ENCODE measurements around the gene WDTC1. TPM values are rescaled to one million over a fixed set of nuclear protein-coding genes. Genes with fewer than 3 reads are reported as not detected.

The WDTC1 gene
- total and polyA plus RNA-seq, 2 of the 8 experiments (the other 6 are each of a cell fraction or from before 2014, with no cell fraction given): 7.5 to 18.7 TPM

- H3K4me3 ChIP-seq (ENCODE audit: extremely low read depth in 1 of 4, insufficient read depth in 2 of 4, low read depth in 3 of 4, low read length in 4 of 4): no peak overlapping the region
- no peak overlapping the region for H3K14ac ChIP-seq (ENCODE audit: insufficient read length)
- no peak overlapping the region for H2BK20ac ChIP-seq (ENCODE audit: low read length)
- H3K4ac ChIP-seq (replicated peaks; ENCODE audit: insufficient read length, low read depth, low read length): no peak overlapping the region
- no peak overlapping the region for H3K23ac ChIP-seq (ENCODE audit: insufficient read length)
- H4K91ac ChIP-seq (replicated peaks; ENCODE audit: insufficient read length, low read length): no peak overlapping the region
- H2BK120ac ChIP-seq (replicated peaks; ENCODE audit: low read depth, low read length): no peak overlapping the region
- no peaks in the 10 kb centered on the region for H3K23me2 ChIP-seq (ENCODE audit: low read depth, low read length)
- H3K18ac ChIP-seq (ENCODE audit: extremely low read depth, low read length): no peak overlapping the region
- no peaks in the 10 kb centered on the region for H3K79me1 ChIP-seq (ENCODE audit: low read depth, low read length)
- H3K27me3 ChIP-seq (replicated peaks in 1 of 4; ENCODE audit: control insufficient read depth in 3 of 4, extremely low read depth in 1 of 4, insufficient read depth in 3 of 4, low read length in 3 of 4): no peaks in the 10 kb centered on the region
- WGBS, 2 experiments (ENCODE audit: extremely low coverage in 1 of 2, insufficient coverage in 1 of 2, insufficient read length in 1 of 2, insufficient replicate concordance in 2 of 2, low coverage in 1 of 2, low lambda C conversion rate in 2 of 2, missing lambda C conversion rate in 1 of 2): 93% methylated on average over 1 of the region's 2 CpGs; no CpG with 5 or more reads in 1 of the 2 experiments
- H3K79me2 ChIP-seq (ENCODE audit: control insufficient read depth in 1 of 2, insufficient read depth in 2 of 2, low read length in 2 of 2): no peaks in the 10 kb centered on the region
- ChIA-PET POLR2A (ENCODE audit: partially characterized antibody) (interaction anchor here (1.3 kb wide), 2 partner anchors 9 to 131 kb away, joined by 3 to 4 read pairs; no protein-coding TSS in a partner anchor), CTCF (ENCODE audit: partially characterized antibody) (interaction anchor here (0.7 to 9.2 kb wide), 26 partner anchors 8 to 404 kb away, joined by 3 to 132 read pairs (median 4); no protein-coding TSS in a partner anchor)
- H3K56ac ChIP-seq (replicated peaks; ENCODE audit: insufficient read length, low read depth, low read length): no peak overlapping the region
- H2BK12ac ChIP-seq (ENCODE audit: low read depth, low read length): no peak overlapping the region
- no peak overlapping the region for H4K8ac ChIP-seq (ENCODE audit: extremely low read depth, insufficient read depth, low read length)
- H3K9ac ChIP-seq (replicated peaks in 1 of 4; ENCODE audit: extremely low read depth in 1 of 4, low read depth in 3 of 4, low read length in 3 of 4): no peak overlapping the region
- no peak overlapping the region for H3K27ac ChIP-seq (ENCODE audit: low read depth, low read length)
- peaks cover 0 to 4% of the 10 kb centered on the region in 2 experiments; a peak in 1 of 4 replicates for H3K9me3 ChIP-seq (ENCODE audit: insufficient read depth in 2 of 2, low read depth in 1 of 2, low read length in 1 of 2)
- no peak overlapping the region for H2AK5ac ChIP-seq (ENCODE audit: low read depth, low read length)
- H2BK5ac ChIP-seq (ENCODE audit: low read depth, low read length): no peak overlapping the region
- H2BK15ac ChIP-seq (ENCODE audit: low read length): no peak overlapping the region
- H3K4me1 ChIP-seq (replicated peaks in 1 of 4; ENCODE audit: control insufficient read depth in 3 of 4, insufficient read depth in 4 of 4, low read length in 3 of 4): no peaks in the 10 kb centered on the region
- DNase-seq (ENCODE audit: low read depth in 1 of 2, low spot score in 2 of 2) (no peak), FAIRE-seq (no peak)
- H4K5ac ChIP-seq (ENCODE audit: insufficient read length, low read depth, low read length): no peak overlapping the region
- no peaks in the 10 kb centered on the region; a peak in 1 of 8 replicates for H3K36me3 ChIP-seq (ENCODE audit: control insufficient read depth in 2 of 4, insufficient read depth in 4 of 4, low read length in 3 of 4)
- H3K4me2 ChIP-seq (ENCODE audit: insufficient read depth in 1 of 2, low read depth in 2 of 2, low read length in 2 of 2): no peak overlapping the region
- H2AFZ ChIP-seq (ENCODE audit: low read length): no peak overlapping the region
- no peaks in the 10 kb centered on the region for H4K20me1 ChIP-seq (replicated peaks in 1 of 2; ENCODE audit: control insufficient read depth in 1 of 2, insufficient read depth in 2 of 2, low read length in 2 of 2)
- TF ChIP-seq YY1 (IDR thresholded peaks at IDR 0.05; ENCODE audit: low read depth, low read length) (no peak), POLR2A (IDR thresholded peaks at IDR 0.05; ENCODE audit: control extremely low read depth in 1 of 2, low read depth in 2 of 2, low read length in 2 of 2) (no peak), KDM1A (IDR thresholded peaks at IDR 0.05; ENCODE audit: borderline replicate concordance, low read length) (no peak), RNF2 (IDR thresholded peaks at IDR 0.05; ENCODE audit: borderline replicate concordance, low read depth, low read length, missing control alignments, poor library complexity, severe bottlenecking) (no peak), TEAD4 (IDR thresholded peaks at IDR 0.05; ENCODE audit: low read depth, low read length) (no peak), FOSL1 (IDR thresholded peaks at IDR 0.05; ENCODE audit: insufficient read depth, low read depth, low read length) (no peak), KDM5A (IDR thresholded peaks at IDR 0.05; ENCODE audit: low read length) (no peak), SUZ12 (IDR thresholded peaks at IDR 0.05; ENCODE audit: low read length) (no peak), POLR2AphosphoS5 (IDR thresholded peaks at IDR 0.05; ENCODE audit: low read depth, low read length) (no peak), ATF3 (IDR thresholded peaks at IDR 0.05; ENCODE audit: insufficient read depth, low read depth, low read length) (no peak), SAP30 (IDR thresholded peaks at IDR 0.05; ENCODE audit: insufficient read depth, insufficient replicate concordance, low read length) (no peak)
Measured at GRCh38 chr1:27285274-27285660, 50.8 kb downstream of the WDTC1 start.
